Right ventricle myocardium inferior (tissue), 1 donor: ENCODE data around the gene PTX3. TPM values are rescaled to one million over a fixed set of nuclear protein-coding genes. Genes with fewer than 3 reads are reported as not detected.

ENCODE experiments used
- ATAC-seq: fragments of 200-7000 bp; cut with Tn5 transposase; one replicate; pipeline ENCODE4 v1.9.1; 2020; ENCODE audit warnings: mild to moderate bottlenecking, moderate library complexity
- DNase-seq: peaks from one replicate; pipeline ENCODE4 v3.0.0; 2021; ENCODE audit errors: missing footprints
- intact Hi-C: fragments of 100-400 bp; cut with DNase I; formaldehyde crosslinking; loops from one replicate; pipeline ENCODE4 v1.11.0; 2022
- total RNA-seq: library from RNA; stranded (reverse); fragmentation: NEBNext Ultra II Directional; extraction: Animal tissue kit (Norgen Biotek cat#: 25700); gene quantifications from one replicate; pipeline ENCODE4 v1.2.1, GENCODE V29; 2021
- donor health status: DM: no; HTN: yes; CAD: no; lungs with severe emphysema.

PTX3 gene
- total RNA-seq, 1 donor from 2014 or later: 0.16 TPM

DNA sequence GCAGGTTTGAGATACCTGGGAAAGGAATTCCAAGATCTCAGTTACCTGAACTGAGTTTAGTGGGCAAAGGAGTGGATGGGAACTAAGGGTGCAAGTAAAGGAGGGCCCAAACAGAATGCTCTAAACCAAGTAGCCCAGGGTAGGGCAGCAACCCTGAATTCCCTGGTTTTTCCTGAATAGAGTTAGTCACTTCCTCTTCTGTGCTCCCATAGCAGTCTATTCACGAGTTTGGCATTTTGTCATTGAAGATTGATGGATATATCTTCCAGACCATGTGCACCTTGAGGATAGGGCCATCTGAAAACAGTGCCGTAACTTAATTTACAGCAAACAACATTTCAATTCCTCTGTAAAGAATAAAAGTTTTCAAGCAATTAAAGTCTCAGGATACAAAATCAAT lies 18.5 kb upstream of the PTX3 start:
- no peak for ATAC-seq
- no peak for DNase-seq
- intact Hi-C loops: no loop called here

DNA sequence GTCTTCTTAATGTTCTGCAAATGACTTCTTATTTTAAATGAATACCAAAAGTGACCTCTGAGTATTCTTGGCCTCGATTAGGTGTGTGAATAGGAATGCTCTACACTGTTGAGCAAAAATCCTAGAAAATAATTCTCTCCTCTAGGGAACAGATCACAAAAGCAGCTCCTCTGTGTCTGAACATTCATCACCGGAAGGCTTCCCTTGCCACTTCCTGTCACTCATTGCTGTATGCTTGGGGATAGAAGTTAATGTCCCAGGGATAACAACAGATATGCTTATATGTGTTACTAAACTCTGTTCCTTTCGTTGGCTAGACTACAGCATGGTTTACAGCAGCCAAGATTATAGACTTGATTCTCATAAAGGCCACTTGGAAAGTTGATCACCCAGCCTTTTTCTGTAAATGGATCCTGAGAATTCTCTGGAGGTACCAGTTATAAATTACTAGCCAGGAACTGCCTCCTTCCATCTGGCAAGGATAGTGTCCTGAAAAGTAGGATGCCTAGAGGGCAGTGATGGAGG lies 16.0 kb upstream of the PTX3 start:
- intact Hi-C loops: no loop called here
- DNase-seq (no peak), ATAC-seq (no peak)

DNA sequence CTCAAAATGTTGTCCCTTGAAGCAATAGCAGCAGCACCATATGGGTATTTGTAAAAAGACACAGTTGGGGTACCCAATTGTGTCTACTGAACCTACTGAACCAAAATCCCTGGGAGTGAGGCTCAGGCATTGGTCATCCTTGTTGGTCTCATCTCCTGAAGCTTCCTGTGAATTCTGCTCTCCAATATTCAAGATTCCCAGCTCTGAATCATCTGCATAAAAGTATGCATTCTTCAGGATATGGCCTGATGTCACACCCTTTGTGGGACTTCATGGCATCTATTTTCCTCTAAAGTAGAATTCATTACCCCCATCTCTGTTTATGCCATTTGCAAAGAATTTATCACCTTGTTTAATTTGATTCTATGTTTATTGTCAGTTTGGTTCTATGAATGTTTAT lies 13.3 kb upstream of the PTX3 start:
- intact Hi-C loops: no loop called here
- DNase-seq: no peak
- no peak for ATAC-seq

DNA sequence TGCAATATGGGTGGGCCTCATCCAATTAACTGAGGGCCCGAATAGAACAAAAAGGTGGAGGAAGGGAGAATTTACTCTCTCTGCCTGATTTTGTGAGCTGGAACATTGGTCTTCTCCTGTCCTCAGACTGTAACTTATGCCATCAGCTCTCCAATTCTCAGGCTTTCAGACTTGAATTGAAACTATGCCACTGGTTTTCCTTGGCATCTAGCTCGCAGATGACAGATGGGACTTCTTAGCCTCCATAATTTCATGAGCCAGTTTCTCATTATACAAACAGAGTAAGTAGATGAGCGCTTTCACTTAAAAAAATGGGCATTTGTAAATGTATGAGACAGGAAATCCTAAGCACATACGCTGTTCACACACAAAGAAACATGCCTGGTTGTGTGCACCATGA lies 8.7 kb upstream of the PTX3 start:
- DNase-seq (no peak), ATAC-seq (no peak)
- intact Hi-C loops: no loop called here

DNA sequence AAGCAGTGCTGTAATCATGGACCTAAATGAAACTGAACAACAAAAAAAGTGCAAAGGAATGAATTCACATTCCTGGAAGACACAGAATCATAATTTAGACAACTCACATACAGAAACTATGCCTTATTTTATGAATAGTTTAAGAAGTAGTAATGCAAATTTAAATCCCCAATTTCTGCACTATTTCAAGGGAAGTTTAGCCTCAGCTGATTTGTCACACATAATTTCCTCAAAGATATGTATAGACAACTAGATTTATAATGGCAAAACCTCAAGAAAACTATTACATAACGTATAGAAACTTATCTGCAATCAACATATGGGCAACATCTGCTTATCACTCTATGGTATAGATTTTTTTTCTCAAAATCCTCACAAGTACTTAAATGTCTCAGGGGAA lies 7.8 kb upstream of the PTX3 start:
- DNase-seq: no peak
- intact Hi-C loops: no loop called here
- no peak for ATAC-seq

DNA sequence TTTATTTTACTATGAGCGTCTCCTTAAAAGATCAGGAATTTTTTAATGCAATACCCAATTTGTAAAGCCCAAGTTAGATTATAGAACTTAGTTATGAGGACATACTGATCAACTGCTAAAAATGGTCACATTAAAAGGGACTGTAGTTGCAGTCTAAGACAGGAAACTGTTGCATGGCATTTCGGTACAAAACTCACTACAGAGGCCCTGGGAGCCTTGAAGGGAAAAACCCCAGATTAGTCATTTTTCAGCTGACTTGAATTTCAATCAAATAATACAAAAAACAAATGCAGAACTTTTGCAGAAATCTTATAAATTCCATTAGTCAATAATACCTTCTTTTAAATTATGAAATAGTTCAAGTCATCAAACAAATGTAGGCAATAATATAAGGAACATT lies 6.9 kb upstream of the PTX3 start:
- no peak for ATAC-seq
- intact Hi-C loops: no loop called here
- no peak for DNase-seq

DNA sequence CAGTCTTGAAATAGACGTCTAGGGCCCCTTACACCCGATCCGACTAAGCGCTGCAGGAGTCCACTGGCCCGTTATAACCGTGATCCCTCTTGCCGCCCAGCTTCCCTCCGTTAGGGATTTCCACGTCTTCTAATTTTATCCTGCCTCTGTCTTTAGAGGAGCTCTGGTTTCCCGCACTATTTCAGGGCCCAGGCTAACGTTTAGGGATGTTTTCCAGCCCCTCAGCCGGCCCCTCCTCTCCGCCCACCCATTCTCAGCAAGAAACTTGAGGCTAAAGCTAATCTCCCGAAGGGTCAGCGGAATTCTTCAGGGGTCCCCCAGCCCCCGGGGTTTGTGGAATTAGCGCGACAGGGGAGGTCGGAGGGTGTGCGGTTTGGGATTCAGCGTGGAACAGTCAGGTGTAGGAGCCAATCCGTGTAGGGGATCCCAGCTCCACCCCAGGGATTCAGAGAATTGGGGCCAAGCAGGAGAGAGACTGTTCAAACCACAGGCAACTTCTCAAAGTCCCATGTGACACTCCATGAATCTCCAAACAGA lies 1.6 kb downstream of the PTX3 start:
- no peak for DNase-seq
- ATAC-seq: no peak
- intact Hi-C loops: no loop called here

DNA sequence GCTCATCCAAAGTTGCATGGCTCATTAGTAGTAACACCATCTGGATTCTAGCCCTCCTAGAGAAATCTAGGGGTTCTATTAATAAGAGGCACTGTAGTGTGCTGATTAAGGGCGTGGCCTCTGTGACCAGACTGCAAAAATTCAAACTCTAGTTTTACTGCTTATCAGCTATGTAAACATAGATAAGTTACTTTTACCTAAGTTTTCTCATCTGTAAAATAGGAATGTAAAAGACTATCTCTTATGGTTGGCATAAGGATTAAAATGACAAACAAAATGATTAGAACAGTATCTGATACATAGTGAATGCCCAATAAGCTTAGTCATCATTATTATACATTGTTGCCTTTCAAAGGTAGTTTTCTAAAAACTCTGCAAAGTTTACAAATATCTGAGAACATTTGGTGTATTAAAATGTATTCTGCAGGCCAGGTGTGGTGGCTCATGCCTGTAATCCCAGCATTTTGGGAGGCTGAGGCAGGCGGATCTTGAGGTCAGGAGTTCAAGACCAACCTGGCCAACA lies 4.5 kb downstream of the PTX3 start:
- DNase-seq (no peak), ATAC-seq (no peak)
- intact Hi-C loops: no loop called here

DNA sequence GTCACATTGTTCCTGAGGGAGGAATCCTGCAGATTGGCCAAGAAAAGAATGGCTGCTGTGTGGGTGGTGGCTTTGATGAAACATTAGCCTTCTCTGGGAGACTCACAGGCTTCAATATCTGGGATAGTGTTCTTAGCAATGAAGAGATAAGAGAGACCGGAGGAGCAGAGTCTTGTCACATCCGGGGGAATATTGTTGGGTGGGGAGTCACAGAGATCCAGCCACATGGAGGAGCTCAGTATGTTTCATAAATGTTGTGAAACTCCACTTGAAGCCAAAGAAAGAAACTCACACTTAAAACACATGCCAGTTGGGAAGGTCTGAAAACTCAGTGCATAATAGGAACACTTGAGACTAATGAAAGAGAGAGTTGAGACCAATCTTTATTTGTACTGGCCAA lies 6.1 kb downstream of the PTX3 start:
- DNase-seq (no peak), ATAC-seq (peak; percentile 93)
- intact Hi-C loops: no loop called here

DNA sequence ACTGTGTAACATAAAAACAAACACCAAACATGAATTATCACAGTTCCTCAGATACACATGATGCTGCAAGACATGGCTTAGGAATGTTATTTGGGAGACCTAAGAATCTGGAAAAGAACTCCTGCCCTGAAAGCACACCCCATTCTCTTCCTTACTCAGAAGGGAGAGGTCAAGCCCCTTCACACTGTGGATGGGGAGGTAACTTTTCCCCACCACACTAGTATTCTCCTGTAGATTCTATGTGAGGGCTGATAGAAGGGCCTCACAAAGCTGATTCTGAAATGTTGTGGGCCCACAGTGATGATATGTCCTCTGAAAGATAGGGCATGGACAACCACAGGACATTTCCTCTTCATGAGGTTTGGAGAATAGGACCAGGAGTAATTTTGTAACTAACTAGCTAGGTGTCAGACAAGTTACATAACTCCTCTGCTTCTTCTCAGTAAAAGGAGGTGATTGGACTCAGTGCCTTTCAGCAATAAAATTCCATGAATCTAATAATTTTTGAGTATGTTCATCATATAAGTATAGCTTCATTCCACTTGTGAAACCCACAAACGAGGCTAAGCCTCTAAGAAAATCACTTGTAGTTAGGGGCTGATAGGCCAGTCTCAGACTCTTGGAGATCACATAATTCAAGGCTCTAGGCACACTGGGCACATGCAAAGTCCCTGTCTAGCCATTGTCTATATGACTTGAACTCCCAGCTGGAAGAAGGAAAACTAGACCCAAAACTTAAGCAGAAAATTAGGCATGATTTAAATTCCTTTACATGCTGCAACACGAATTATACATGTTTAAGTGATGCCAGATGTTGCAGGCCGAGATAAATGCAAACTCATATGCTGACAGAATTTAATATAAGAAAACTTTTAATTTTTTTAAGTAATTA lies 7.5 kb downstream of the PTX3 start:
- intact Hi-C loops: no loop called here
- ATAC-seq (no peak), DNase-seq (no peak)

DNA sequence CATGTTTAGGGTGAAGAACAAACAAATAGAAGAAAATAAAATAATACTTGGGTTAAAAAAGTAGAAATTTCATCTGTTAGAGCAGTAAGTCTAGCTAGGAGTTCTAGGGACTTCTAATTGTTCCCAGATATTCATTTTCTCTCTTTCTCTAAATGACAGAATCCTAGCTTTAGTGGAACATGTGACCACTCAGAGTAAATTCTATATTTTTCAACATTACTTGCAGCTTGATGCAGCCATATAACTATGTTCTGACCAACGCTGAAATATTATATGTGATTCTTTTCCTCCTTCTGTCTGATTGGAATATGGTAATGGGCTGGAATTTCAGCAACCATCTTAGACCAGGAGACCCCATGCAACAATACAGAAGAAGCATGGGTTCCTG lies 8.1 kb downstream of the PTX3 start:
- intact Hi-C loops: no loop called here
- DNase-seq (no peak), ATAC-seq (no peak)

DNA sequence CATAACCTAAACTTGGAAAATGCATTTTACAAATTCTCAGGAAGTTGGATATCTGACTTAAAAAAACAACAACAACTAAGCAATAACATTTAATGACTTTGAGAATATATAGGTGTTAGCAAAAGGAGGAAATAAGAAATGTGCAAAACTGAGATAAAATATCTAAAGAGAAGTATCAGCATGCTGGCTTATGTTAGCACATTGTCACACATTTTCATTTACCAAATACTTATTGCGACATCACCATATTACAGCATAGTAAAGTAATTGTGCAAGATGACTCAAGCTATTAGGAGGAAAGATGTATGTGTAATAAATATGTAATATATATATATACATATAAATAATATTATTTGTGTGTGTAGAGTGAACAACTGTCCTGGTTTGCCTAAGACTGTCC lies 9.2 kb downstream of the PTX3 start:
- no peak for DNase-seq
- ATAC-seq: no peak
- intact Hi-C loops: no loop called here

DNA sequence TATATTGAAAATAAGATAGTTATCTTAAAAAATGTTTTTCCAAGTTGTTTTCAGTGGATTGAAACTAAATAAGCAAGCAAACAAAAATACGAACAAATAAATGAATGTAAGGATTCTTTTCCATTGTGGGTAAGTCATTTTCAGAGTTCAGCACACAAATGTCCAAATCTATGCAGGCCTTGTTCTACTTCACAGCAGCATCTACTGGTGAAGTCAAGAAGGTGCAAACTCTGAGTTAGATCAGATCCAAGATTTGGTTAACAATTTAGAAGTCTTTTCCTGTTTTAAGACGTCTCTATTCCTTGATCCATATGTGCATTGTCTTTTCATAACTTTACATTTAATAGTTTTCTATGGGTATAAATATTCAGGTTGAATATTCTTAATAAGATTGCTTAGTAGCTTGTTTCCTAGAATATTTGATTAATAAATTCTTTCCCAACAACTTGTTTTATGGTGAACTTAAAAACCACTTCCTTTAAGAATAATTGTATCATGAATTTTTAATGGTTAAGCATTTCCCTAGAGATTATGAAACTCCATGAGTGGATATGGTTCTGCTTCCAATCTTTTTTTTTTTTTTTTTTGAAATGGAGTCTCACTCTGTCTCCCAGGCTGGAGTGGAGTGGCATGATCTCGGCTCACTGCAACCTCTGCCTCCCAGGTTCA lies 10.5 kb downstream of the PTX3 start:
- ATAC-seq (no peak), DNase-seq (no peak)
- intact Hi-C loops: no loop called here

DNA sequence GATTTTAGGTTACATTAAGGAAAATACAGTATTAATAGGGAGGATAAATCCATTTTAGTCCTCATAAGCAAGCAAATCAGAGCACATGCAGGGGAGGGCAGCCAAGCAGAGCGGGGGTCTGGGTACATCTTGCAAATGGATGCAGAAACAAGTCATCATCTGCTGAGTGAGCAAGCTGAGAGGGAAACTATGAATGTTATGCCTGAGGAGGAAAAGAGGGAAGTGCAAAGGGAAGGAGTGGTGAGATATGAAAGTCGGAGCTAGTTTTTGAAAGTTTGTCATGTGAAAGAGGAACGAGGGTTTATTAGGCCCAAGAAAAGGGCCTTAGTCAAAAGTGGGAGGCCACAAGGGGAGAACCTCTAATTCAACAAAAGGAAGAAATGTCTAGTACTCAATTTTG lies 15.4 kb downstream of the PTX3 start:
- no peak for DNase-seq
- intact Hi-C loops: no loop called here
- no peak for ATAC-seq

DNA sequence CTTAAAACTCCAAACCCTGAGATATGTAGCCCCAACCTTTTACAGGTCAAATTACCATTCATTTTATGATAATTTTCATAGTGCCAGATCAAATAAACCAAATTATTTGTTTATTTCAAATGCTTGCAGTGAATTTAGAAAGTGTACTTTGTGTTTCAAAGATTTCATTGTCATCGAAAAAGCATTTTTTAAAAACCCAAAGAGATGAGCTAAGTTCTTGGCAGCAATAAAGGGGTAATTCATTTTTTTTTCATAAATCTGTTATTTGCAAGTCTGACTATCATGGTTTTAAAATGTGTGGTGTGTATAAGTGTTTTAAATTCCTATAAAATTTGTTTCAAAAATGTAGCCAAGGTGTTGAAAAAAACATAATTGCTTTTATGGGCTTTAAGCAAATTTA lies 17.2 kb downstream of the PTX3 start:
- ATAC-seq: no peak
- intact Hi-C loops: no loop called here
- no peak for DNase-seq

DNA sequence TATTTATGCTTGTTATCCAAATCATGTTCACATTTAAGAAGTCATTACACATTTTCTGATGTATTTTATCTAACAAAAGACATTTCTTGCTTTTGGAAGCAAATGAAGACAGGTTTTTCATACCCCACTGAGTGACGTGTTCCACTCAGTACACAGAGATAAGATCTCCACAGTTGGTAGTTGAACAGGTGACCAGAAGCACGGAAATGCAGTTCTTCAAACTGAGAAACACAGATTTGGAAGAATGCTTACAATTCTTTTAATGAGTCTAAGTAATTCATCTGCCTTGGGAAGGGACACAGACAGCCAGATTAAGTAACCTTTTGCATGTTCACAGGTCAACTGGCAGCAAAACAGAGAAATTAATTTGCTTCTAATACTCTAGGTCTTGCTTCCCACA lies 23.1 kb downstream of the PTX3 start:
- intact Hi-C loops: no loop called here
- no peak for DNase-seq
- no peak for ATAC-seq

DNA sequence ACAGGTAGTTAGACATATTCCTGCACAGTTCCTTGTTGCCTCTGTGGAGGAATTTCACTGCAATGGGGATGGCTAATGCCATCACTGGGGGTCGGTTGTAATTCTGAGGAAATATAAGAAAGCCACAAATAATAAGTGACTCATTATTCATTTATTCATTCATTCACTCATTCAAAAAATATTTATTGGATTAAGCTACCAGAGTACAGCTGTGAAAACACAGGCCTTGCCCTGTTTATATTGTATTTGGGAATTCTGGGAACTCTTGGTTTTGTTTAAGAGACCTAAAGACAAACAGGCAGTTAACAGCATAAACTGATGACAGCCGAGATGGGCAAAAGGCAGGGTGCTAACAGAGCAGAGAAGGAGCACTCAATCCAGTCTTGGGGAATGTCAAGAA lies 23.6 kb downstream of the PTX3 start:
- ATAC-seq: no peak

DNA sequence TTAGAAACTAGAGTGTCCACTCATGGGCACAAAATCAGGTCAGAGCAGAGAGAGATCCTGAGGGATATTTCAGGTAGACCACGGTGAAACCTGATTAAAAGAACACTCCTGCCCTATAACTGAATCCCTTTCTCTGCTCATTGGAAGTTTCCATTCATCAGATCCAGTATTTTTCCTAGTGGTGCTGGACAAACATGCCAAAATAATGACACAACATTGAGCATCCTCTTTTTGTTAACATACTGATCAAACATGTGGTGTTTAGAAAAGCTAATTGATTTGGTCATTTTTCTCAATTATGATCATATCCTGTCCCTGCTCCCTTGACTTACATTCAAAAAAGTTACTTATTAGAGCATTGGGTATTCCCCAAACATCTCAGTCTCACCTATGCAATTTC lies 27.2 kb downstream of the PTX3 start:
- intact Hi-C loops: no loop called here
- DNase-seq (no peak), ATAC-seq (no peak)

More for the DNA sequence above, 23.6 kb downstream of the PTX3 start:
- DNase-seq: no peak
- intact Hi-C loops: no loop called here

DNA sequence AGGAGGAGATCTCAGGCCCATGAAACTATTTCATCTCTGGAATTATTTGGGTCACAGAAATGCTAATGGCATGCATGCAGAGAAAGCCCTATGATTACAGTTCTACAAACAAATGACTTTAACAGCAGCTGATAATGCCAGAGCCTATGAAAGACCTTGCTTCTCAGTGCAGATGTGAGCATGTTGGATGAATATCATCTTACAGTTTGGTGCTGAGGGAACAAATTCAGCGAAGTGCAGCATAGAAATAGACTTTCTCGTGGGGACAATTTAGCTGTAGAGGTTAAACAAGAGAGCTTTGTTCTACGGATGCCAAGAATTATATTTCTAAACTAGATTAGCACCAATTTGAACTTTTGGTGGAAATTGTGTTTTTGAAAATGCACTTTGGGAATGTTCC lies 27.7 kb downstream of the PTX3 start:
- no peak for DNase-seq
- intact Hi-C loops: no loop called here
- ATAC-seq: peak; percentile 68

DNA sequence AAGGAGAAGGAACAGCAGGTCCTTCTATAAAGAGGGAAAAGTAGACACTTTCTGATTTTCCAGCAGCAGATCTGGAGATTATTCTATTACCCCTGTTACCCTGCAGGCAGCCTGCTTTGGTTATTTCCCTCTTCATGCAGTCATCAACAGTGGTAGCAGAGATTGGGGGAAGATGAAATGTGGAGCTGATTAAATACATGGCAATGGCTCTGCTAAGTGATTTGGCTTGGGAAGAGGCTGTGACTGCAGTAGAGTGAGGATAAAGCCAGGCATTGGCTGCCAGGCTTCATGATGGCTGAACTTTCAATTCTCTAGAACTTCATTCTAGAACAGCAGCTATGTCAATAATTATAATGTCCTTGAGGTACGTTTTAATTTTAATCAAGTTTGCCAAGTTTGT lies 29.1 kb downstream of the PTX3 start:
- intact Hi-C loops: no loop called here
- ATAC-seq (no peak), DNase-seq (no peak)
